NCI-H128 (cell line): Measurements from ENCODE around the gene TARS3.

Experiments used
- DNase-seq: peaks from one replicate; lab custom pipeline; 2025; ENCODE audit not compliant: unreplicated experiment; lab: John Stamatoyannopoulos, UW

TARS3 gene

DNA sequence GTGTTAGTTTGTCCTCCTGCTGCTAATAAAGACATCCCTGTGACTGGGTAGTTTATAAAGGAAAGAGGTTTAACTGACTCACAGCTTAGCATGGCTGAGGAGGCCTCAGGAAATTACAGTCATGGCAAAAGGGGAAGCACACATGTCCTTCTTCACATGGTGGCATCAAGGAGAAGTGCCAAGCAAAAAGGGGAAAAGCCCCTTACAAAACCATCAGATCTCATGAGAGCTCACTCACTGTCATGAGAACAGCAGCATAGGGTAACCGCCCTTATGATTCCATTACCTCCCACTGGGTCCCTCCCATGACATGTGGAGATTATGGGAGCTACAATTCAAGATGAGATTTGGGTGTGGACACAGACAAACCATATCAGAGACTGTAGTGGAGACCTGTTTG lies 99.1 kb downstream of the TARS3 start:
- no peak for DNase-seq

DNA sequence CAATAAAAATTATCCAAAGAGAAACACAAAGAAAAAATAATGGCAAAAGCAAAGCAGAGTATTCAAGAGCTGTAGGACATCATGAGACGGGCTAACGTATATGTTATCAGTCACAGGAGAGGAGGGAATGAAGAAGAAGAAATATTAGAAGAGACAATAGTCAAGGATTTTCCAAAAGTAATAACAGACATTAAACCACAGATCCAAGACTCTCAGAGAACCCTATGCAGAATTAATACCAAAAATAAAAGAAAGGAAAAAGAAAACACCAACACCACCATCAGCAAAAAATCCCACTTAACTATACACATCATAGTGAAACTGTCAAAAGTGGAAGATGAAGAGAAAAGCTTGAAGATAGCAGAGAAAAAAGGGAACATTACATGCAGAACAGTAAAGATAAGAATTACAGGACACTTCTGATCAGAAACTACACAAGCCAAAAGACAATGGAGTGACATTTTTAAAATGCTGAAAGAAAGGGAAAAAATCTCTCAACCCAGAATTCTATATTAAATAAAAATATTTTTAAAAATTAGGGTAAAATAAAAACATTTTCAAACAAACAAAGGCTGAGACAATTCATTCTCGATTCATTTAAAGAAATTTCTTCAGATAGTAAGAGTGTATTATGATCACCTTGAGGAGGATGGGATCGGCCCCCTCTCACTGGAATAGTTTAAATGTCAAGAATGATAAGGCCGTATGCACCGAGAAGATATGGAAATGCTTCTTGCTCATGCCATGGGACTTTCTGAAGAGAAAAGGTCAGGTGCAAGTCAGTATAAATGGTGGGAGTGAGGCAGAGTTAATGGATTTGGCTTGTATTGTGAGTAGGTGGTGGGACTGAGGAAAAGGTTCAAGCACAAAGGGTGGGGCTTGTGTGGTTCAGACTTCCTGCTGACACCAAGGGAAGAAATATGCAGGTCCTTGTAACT lies 100.6 kb downstream of the TARS3 start:
- DNase-seq = no peak

DNA sequence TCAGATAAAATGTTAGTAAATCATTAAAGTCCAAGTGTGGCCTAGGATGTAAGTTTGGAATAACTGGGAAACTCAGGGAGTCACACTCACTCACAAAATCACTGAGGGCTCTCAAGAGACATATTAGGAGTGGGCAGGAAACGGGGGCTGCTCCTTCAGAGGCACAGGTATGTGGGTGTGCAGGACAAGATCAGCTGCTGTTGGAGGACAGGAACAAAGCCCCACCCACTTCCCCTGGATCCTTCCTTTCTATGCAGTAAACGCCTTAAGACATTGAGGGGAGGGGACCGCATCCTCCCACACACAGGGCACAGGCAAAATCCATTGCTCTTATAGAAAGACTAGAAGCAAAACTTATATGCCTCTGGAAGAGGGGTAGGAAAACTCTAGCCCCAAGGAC lies 102.3 kb downstream of the TARS3 start:
- DNase-seq = no peak

DNA sequence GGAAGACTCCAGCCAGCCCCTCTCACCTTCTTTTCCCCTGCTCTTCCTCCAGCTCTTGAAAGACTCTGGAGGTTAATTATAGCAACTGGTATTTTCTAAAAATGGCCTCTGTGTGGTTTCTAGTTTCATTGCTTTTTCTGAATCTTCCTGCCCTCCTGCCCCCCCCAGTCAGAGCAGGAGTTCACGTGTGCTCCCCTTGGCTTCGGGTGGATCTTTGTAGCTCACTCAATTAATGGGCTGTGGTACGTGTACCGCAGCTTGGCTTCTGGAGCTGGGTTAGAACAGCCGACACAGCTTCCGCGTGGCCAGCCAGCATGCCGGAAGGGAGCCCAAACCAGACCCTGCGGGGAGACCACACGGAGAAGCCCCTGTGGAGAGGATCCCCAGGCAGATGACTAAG lies 103.6 kb downstream of the TARS3 start:
- no peak for DNase-seq

DNA sequence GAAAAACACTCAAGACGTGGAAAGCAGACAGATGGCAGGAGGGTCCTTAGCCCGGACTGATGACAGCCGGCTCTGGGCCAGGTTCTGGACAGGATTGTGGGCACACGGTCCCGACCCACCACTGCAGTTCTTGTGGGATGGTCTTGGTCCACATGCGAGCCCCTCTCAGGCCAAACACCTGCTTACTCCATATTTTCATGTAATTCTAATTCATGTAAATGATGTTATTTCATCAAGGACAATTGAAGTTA lies 104.7 kb downstream of the TARS3 start:
- DNase-seq = no peak

DNA sequence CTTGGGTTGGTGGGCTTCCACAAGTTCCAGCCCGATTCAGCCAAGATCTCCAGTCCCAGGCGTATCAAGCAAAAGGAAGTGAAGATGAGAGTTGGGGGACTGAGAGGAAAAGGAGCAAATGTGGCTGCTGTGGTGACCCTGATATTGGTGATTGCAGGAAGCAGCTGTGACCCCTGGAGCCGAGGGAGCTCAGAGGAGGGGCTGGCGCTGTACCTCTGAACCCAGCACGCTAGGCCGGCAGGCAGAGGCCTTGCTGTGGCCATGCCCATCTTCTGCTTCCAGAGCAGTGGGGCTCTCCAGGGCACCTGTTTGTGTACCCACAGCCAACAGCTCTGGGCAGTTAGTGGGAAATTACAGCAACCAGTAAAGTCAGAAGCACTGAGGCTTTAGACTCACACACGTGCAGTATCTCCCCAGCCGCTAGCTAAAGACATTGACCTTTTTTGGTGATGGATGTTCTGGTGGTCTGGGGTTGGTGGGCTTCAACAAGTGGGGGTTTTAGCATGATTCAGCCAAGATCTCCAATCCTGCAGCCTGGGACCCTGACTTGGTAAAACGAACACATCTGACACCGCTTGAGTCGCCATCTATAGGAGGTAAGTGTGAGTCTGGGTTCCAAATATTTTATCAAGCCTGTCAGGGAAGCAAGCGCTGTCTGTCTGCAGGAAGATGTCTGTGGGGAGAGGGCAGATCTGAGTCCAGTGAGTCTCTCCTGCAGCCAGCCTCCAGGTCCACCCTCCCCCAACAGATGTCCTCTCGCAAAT lies 105.2 kb downstream of the TARS3 start:
- no peak for DNase-seq

DNA sequence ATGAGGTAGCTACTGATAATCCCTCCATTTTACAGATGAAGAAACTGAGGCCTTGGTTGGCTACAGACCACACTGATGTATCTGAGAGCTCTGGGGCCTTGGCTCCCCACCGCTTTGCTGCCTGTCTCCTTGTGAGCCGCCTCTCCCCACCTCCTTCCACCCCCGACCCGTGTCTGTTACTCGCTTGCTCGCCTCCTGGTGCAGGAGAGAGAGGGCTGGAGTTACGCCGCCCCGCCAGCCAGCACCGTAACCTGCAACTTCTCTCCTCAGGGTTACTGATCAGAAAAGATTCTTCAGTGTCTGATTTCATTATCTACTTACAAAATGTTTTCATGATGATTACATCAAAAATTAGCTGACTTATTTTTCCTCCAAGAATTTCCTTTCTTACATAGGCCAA lies 106.2 kb downstream of the TARS3 start:
- DNase-seq = no peak

DNA sequence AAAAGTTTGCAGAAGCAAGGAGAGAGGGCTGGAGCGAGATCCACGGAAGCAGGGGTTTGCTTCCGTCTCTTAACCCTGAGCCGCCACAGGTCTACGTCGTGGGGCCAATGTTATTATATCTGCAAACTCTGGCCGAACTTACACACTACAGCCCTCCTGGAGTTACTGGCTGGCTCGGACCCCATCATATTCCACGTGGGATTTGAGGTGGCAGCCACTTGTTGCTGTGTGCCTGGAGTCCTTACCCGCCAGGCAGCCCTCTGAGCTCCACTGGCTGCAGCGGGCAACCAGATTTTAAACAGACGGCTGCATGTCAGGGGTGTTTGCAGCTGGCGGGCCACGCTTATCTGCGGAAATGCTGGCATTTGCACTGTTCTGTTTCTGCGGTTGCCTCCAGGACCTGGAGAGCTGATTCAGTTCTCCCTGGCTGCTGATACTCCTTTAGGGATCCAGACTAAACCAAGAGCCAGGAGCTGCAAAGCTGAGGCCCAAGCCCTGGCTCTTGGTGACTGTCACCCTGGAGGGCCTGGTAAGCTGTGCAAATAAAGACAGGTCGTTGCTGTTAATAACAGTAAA lies 106.8 kb downstream of the TARS3 start:
- DNase-seq = no peak

DNA sequence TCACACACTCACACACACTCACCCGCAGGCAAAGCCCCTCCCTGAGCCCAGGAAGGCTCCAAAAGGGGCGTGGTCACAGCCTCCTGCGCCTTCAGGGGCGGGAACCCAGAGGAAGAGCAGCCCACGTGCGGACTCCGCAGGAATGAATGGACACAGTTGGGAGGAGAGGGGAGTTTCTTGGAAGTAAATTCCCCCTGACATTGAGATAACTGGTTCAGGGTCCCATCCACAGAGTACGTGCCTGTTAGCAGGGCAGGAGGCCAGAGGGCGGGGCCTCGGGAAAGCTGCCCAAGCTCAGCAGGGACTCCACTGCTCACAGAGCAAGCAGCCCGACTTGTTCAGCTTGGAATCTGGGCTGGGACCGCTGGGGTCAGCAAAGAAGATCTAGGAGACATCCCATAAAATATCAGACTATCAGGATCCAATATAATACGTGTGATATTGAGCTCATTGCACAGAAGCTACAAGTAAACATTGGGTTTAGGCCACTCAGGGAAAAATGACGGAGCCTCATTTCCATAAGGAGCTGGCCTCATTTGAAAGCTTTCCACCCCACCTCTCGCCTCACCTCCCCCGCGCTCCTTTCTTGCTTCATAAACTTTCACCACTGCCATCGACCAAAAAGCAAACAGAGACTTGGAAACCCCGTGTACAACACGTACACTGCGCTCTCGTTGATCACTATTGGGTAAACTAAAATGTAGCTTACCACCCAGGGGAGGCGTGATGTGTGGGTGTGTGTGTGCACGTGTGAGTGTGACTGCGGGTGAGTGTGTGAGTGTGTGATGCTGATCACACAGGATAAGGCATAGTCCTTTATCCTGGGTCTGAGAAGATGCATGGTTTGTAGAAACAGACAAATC lies 108.1 kb downstream of the TARS3 start:
- DNase-seq = peak; percentile 50

DNA sequence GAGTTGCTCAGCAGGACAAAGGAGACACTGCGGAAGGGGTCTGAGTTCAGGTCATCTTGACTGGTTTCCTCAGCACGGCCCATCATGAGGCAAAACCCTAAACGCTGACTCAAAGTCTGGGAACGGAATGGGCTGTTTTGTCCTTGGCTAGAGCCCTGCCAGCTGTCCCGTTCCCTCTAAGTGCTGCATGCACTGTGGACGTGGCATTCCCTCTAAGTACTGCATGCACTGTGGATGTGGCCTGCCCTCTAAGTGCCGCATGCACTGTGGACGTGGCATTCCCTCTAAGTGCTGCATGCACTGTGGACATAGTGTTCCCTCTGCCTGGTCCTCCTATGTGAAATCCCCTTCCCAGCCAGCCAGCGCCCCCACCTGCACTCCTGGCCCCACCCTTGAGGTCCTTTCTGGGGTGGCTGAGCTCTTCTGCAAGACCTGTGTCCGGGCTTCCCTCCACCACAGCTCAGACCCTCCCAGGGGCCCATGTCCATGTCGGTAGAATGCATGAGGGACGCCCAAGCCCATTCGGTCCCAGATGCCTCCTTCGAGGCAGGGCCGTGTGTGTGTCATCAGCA lies 108.8 kb downstream of the TARS3 start:
- no peak for DNase-seq

DNA sequence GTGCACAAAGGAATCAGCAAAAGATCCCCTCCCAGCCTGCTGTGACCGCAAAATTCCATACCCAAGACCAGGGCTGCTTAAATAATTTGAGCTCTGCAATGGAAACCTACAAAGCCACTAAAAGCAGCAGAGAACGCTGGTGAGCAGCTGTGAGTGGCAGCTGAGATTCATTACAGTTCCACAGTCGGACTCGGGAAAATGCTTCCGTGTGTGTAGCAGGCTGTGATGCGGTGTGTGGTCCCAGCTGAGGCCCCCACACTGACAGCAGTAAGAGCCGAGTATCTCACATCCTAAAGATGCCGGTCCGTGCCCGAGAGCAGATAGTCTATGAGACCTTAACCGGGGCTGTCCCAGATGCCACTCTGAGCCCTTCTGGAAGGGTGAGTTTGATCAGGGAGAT lies 109.5 kb downstream of the TARS3 start:
- no peak for DNase-seq

DNA sequence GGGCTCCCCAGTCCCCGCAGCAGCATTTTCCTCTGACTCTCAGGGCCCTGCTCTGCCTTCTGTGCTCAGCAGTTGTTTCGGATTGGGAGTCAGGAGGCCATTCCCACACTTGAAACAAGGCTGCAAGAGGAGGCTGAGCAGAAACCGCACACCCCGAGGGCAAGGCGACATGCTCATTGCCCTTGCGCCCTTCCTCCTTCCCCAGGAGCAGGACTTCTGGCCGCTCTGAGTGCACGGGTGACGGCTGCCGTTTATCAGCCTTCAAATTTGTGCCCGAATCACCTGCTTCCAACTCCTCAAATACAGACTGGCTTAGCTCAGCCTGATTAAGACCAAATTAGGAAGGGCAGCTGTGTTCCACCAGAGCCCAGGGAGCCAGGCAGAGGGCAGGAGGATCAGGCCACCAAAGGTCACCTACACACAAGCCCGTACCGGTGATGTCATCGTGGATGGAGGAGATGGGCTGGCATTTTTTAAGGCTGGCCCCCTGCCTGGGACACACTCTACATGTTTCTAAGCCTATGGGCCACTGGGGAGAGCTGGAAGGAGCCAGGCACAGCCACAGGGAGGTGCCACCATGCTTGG lies 110.2 kb downstream of the TARS3 start:
- DNase-seq = no peak

DNA sequence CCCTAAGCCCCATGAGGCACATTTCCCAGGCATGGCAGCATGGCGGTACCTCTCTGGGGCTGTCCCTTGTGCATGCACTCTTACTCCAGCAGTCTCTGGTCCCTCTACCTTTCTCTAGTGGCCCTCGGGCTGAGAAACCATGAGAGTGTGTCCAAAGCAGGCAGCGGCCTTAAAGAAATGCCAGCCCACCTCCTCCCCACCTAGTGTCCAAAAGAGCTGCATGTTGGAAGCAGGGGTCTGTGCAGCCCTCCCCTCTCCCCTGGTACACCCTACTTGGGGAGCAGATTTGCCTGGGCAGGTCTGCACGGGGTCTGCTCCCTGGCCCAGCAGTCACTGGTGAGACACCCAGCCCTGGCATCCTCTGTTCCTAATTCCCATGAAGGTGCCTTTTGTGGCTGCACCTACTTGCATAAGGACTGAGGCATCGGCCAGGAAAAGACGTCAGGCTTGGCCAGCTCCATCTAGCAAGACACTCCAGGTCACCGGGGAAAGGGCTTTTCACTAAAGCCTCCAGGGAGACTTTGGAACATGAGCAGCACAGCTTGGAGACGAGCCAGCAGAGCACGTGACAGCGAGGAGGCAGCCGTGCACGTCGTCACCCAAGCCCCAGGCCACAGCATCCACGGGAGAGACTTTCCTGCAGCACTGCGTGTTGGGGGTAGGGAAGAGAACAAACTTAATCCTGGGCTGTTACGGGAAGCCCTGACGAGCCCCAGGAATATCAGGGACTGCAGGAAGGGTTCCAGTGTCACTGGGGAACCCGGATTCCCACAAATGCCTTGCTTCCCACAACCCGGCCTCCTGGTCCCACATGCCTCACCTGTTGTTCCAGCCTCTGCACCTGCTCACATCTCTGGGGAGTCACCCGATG lies 110.9 kb downstream of the TARS3 start:
- DNase-seq = peak; percentile 52

DNA sequence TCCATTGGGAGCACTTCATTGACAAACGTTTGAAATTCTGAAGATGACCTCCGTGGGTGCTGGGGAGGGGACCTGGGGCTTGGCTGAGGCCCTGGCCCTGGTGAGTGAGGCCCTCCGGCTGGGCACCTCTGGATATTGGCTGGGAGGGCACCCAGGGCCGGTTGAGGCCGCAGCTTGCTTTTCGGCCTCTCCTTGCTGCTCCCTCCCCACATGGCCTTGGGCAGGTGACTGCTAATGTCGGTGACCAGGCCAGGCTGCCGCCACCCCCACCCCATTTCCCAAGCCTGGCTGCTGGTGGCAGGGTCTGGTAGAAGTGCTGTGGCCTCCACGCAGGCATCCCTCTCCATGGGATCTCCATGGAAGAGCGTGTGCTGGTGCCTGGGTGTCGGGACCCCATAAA lies 111.6 kb downstream of the TARS3 start:
- no peak for DNase-seq

DNA sequence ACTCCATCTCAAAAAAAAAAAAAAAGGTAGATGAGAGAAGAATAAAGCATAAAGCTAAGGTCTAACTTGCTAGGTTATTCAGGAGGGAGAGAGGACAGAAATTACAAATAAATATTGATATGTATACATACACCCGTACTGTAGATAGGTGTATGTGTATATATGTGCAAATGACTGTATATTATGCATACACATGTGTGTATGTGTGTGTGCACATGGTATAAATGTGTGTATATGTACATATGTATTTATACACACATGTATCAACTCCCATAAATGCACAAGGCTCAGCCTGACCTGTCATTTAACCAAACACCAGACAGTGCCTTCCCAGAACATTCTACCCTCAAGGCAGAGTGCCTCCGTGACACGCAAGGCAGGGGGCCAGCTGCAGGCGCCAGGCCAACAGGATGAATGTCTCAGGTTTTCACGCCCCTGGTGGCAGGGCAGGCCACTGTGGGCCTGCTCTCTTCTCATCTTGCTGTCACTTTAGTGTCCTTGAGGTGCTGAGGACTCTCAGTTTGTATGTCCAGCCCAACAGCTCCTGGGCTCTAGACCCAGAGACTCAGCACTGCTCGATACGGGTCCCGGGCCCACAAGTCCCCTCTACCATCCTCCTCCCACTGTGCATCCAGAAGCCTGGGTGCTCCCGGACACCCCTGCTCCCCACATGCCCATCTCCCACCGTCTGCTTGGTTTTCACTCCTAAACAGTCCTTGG lies 112.5 kb downstream of the TARS3 start:
- no peak for DNase-seq

DNA sequence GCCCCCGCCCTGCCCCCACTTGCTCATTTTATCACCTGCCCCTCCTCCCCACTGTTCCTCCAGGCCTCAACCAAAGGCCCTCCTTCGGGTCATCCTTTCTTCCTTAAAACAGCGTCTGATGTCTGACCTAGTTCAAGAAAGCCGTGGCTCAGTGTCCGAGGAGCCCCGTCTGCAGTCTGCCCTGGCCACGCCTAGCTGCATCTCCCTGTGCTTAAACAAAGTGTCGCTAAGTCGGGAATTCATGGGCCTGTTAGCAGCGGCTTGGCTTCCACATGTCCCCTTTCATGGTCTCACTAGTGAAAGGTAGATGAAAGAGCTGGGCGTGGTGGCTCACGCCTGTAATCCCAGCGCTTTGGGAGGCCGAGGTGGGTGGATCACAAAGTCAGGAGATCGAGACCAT lies 113.3 kb downstream of the TARS3 start:
- DNase-seq = no peak

DNA sequence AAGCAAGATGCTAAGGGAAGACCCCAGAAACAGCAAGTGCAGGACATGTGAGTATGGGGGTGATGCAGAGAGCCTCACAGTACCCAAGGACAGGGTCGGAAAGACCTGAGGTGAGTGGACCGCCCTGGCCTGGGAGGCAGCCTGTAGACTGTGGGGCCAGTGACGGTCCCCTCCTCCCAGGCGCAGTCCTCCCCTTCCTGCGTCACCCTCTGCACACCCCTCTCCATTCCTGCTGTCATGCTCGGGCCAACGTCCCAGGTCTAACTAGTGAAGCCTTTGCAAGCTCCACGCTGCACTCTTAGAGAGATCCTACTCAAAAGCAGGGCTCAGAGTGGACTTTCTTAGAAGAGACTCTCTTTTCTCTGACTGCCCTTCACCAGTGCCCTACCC lies 113.7 kb downstream of the TARS3 start:
- no peak for DNase-seq

DNA sequence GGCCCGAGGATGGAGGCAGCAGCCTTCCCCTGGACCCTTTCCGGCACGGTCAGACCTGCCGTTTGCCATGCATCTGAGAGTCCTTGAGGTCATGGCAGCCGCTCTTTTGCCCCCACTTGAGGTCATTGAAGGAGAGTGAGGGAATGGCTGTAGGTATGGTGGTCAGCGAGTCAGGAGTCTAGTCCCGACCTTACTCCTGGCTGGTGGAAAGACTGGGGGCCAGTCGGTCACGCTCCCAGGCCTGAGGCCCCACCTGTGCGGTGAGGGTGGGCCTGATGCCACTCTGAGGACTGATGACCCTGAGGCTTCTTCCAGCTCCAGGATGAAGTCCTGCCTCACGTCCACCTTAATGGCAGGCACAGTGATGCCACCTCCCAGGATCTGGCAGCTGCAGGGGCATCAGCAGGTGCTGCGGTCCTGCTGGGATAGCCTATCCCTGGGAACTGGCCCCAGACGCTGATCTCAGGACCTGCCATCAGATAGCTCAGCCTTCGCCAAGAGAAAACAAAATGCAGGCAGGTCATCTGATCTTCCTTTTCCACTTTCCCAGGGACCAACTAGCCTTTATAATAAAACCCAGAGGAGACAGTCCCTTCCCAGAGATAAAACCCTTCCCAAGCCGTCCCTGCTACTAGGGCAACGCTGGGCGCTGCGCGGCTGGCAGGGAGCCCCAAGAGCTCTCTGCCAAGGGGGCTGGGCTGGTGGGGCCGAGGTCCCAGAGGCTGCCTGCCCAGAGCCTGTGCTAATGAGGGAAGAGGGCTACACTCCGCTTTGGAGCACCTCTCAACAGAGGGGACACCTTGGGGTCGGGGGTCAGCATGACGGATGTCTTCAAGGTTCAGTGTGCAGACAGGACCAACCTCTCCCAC lies 114.3 kb downstream of the TARS3 start:
- no peak for DNase-seq
